Tibial artery (tissue), 4 donors: Measurements from ENCODE around the gene CALCOCO2.

Experiments
- DNase-seq, 2 donors: peaks; one replicate each; pipeline ENCODE4 v3.0.0-alpha.2; 2019
- H3K27ac ChIP-seq, 2 donors: fragments of 200-600 bp; sonication (generic) in 1 of 2; 1 replicate in 1 of 2; 2 replicates in 1 of 2; pipeline ENCODE4 v1.5.1; 2018 to 2019; ENCODE audit warnings: mild to moderate bottlenecking in 1 of 2
- H3K27me3 ChIP-seq, 2 donors: fragments of 200-600 bp; sonication (generic) in 1 of 2; one replicate each; pipeline versions ENCODE4 v1.5.1 to v1.6.0; 2016 to 2019
- H3K36me3 ChIP-seq, 3 donors: fragments of 200-600 bp; sonication (generic) in 2 of 3; one replicate each; pipeline ENCODE4 v1.5.1; 2016 to 2019; ENCODE audit warnings: mild to moderate bottlenecking in 2 of 3
- H3K4me1 ChIP-seq, 4 donors: fragments of 200-600 bp; sonication (generic) in 2 of 4; 1 replicate in 3 of 4; 2 replicates in 1 of 4; pipeline ENCODE4 v1.5.1; 2016 to 2019
- H3K4me3 ChIP-seq, 2 donors: fragments of 200-600 bp; sonication (generic) in 1 of 2; 1 replicate in 1 of 2; 2 replicates in 1 of 2; pipeline ENCODE4 v1.5.1; 2018 to 2019; ENCODE audit warnings: mild to moderate bottlenecking in 2 of 2
- H3K9me3 ChIP-seq, 3 donors: fragments of 200-600 bp; sonication (generic) in 1 of 3; one replicate each; pipeline ENCODE4 v1.5.1; 2016 to 2019
- CTCF ChIP-seq, 2 experiments: fragments of 200-600 bp in 1 of 2; fragments of 450-650 bp in 1 of 2; IDR thresholded peaks; one replicate each; pipeline ENCODE4 v1.5.1; 2017 to 2019; ENCODE audit warnings: antibody characterized with exemption in 2 of 2, mild to moderate bottlenecking in 1 of 2, moderate library complexity in 1 of 2
- intact Hi-C: fragments of 100-400 bp; cut with DNase I; formaldehyde crosslinking; loops from one replicate; pipeline ENCODE4 v1.15.0; 2023; ENCODE audit warnings: low total_unique reads

CALCOCO2 gene

GRCh38 chr17:48841395-48841831, 10.6 kb downstream of the CALCOCO2 start:
- TF ChIP-seq CTCF (IDR thresholded peaks at IDR 0.05), result no peak
- Histone ChIP-seq H3K4me3 (peak overlapping the region; percentile 39 to 44), H3K27me3 (no peaks in the 10 kb centered on the region), H3K9me3 (no peaks in the 10 kb centered on the region), H3K36me3 (peaks cover 30 to 44% (median 32%) of the 10 kb centered on the region in 3 donors), H3K27ac (peak overlapping the region; percentile 76 to 86), H3K4me1 (peaks cover 6 to 72% (median 36%) of the 10 kb centered on the region in 4 donors)
- intact Hi-C loops, result no loop called here
- DNase-seq, result no peak

GRCh38 chr17:48842746-48843145, 11.9 kb downstream of the CALCOCO2 start:
- no peak for DNase-seq
- H3K4me1 ChIP-seq, result peaks cover 6 to 58% (median 30%) of the 10 kb centered on the region in 4 donors
- intact Hi-C loops, result no loop called here
- no peak for TF ChIP-seq CTCF (IDR thresholded peaks at IDR 0.05)
- H3K27me3 ChIP-seq, result no peaks in the 10 kb centered on the region
- no peaks in the 10 kb centered on the region for H3K9me3 ChIP-seq
- H3K36me3 ChIP-seq, result peaks cover 36 to 53% (median 41%) of the 10 kb centered on the region in 3 donors
- H3K27ac ChIP-seq, result peak overlapping the region; percentile 76 to 86
- H3K4me3 ChIP-seq, result peak overlapping the region; percentile 39 to 44

- peak overlapping the region; percentile 76 to 86 for H3K27ac ChIP-seq
- no peaks in the 10 kb centered on the region for H3K9me3 ChIP-seq
- no peak for DNase-seq
- H3K27me3 ChIP-seq, result no peaks in the 10 kb centered on the region
- TF ChIP-seq CTCF (IDR thresholded peaks at IDR 0.05), result no peak
- H3K36me3 ChIP-seq, result peaks cover 42 to 59% (median 47%) of the 10 kb centered on the region in 3 donors
- H3K4me3 ChIP-seq, result no peak overlapping the region
- peaks cover 6 to 52% (median 30%) of the 10 kb centered on the region in 4 donors for H3K4me1 ChIP-seq
- intact Hi-C loops, result no loop called here
These were observed 12.5 kb downstream of the CALCOCO2 start for GRCh38 chr17:48843187-48843900.

GRCh38 chr17:48850792-48851323, 20.0 kb downstream of the CALCOCO2 start:
- DNase-seq, result no peak
- Histone ChIP-seq H3K9me3 (no peaks in the 10 kb centered on the region), H3K36me3 (peaks cover 86 to 93% (median 92%) of the 10 kb centered on the region in 3 donors), H3K27ac (no peak overlapping the region), H3K4me1 (no peaks in the 10 kb centered on the region), H3K27me3 (no peaks in the 10 kb centered on the region), H3K4me3 (no peak overlapping the region)
- TF ChIP-seq CTCF (IDR thresholded peaks at IDR 0.05), result no peak
- intact Hi-C loops, result no loop called here

- no peak for DNase-seq
- H3K4me1 ChIP-seq, result no peaks in the 10 kb centered on the region
- intact Hi-C loops, result no loop called here
- H3K9me3 ChIP-seq, result no peaks in the 10 kb centered on the region
- no peak for TF ChIP-seq CTCF (IDR thresholded peaks at IDR 0.05)
- H3K4me3 ChIP-seq, result no peak overlapping the region
- no peak overlapping the region for H3K27ac ChIP-seq
- H3K36me3 ChIP-seq, result peaks cover 88 to 96% (median 93%) of the 10 kb centered on the region in 3 donors
- H3K27me3 ChIP-seq, result no peaks in the 10 kb centered on the region
These were observed 24.1 kb downstream of the CALCOCO2 start for GRCh38 chr17:48854774-48855476.
